GM19438 (cell line): ENCODE data around the gene UGT1A9.
"Not testable (repeated sequence)": the region's sequence is repeated elsewhere in the genome, so short reads cannot be mapped to it uniquely, and the experiment has no call there.

ENCODE experiments used
- ATAC-seq: cut with Tn5 transposase; IDR thresholded peaks from one replicate; pipeline ENCODE4 v1.9.1; 2021; ENCODE audit warnings: low read depth; ENCODE audit not compliant: unreplicated experiment

UGT1A9 gene

GRCh38 chr2:233671290-233672161 is at the start of gene UGT1A9:
Gene UGT1A9 (plus strand): TSS chr2:233671898. CDS start chr2:233671935, 37 bp downstream.
- no peak for ATAC-seq

GRCh38 chr2:233627331-233628025 is 44.2 kb upstream of the UGT1A9 start:
- ATAC-seq = no peak

- not testable (repeated sequence) for ATAC-seq
Measured at GRCh38 chr2:233636306-233636705, 35.4 kb upstream of the UGT1A9 start, which contains the start of gene UGT1A10. Gene UGT1A10 (plus strand): TSS chr2:233636448. CDS start chr2:233636523, 75 bp downstream.

- ATAC-seq = no peak
Measured at GRCh38 chr2:233638836-233639235, 32.9 kb upstream of the UGT1A9 start.

GRCh38 chr2:233639860-233640259 is 31.8 kb upstream of the UGT1A9 start:
- ATAC-seq = no peak

GRCh38 chr2:233643128-233643527 is 28.6 kb upstream of the UGT1A9 start:
- ATAC-seq = no peak

GRCh38 chr2:233646033-233646432 is 25.7 kb upstream of the UGT1A9 start:
- not testable (repeated sequence) for ATAC-seq

GRCh38 chr2:233650981-233651380 is 20.7 kb upstream of the UGT1A9 start:
- ATAC-seq = no peak

GRCh38 chr2:233651430-233651829 is 20.3 kb upstream of the UGT1A9 start:
- no peak for ATAC-seq

GRCh38 chr2:233654501-233654900 is 17.2 kb upstream of the UGT1A9 start:
- ATAC-seq = no peak

- ATAC-seq = no peak
Measured at GRCh38 chr2:233655043-233655442, 16.7 kb upstream of the UGT1A9 start.

GRCh38 chr2:233655943-233656342 is 15.8 kb upstream of the UGT1A9 start:
- not testable (repeated sequence) for ATAC-seq

- no peak for ATAC-seq
Measured at GRCh38 chr2:233656443-233656842, 15.3 kb upstream of the UGT1A9 start.

GRCh38 chr2:233658610-233659009 is 13.1 kb upstream of the UGT1A9 start:
- no peak for ATAC-seq

GRCh38 chr2:233663911-233664310 is 7.8 kb upstream of the UGT1A9 start:
- no peak for ATAC-seq

GRCh38 chr2:233668605-233669260 is 3.0 kb upstream of the UGT1A9 start:
- no peak for ATAC-seq

- no peak for ATAC-seq
Measured at GRCh38 chr2:233672886-233673285, 1.2 kb downstream of the UGT1A9 start.

- ATAC-seq = no peak
Measured at GRCh38 chr2:233673896-233674295, 2.2 kb downstream of the UGT1A9 start.

- ATAC-seq = no peak
Measured at GRCh38 chr2:233674314-233674713, 2.6 kb downstream of the UGT1A9 start.

GRCh38 chr2:233674995-233675394 is 3.3 kb downstream of the UGT1A9 start:
- ATAC-seq = no peak

GRCh38 chr2:233676046-233676445 is 4.3 kb downstream of the UGT1A9 start:
- no peak for ATAC-seq
